ENCODE measurements around the gene FOXG1.

- TF ChIP-seq, protein P1, sequence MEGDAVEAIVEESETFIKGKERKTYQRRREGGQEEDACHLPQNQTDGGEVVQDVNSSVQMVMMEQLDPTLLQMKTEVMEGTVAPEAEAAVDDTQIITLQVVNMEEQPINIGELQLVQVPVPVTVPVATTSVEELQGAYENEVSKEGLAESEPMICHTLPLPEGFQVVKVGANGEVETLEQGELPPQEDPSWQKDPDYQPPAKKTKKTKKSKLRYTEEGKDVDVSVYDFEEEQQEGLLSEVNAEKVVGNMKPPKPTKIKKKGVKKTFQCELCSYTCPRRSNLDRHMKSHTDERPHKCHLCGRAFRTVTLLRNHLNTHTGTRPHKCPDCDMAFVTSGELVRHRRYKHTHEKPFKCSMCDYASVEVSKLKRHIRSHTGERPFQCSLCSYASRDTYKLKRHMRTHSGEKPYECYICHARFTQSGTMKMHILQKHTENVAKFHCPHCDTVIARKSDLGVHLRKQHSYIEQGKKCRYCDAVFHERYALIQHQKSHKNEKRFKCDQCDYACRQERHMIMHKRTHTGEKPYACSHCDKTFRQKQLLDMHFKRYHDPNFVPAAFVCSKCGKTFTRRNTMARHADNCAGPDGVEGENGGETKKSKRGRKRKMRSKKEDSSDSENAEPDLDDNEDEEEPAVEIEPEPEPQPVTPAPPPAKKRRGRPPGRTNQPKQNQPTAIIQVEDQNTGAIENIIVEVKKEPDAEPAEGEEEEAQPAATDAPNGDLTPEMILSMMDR (IDR thresholded peaks at IDR 0.05) = no peak
- TF ChIP-seq POLR2A (IDR thresholded peaks at IDR 0.05) = no peak
- TF ChIP-seq POLR2AphosphoS5 (IDR thresholded peaks at IDR 0.05) = no peak
Measured at GRCh38 chr14:28762955-28763326, 3.6 kb upstream of the FOXG1 start.

Measured in breast epithelium (tissue), 3 donors.